ENCODE results near the gene ETV6. TPM values are rescaled to one million over a fixed set of nuclear protein-coding genes. Genes with fewer than 3 reads are reported as not detected.

Gene ETV6
- total and polyA plus RNA-seq, 9 of the 15 experiments (the other 6 are each of a cell fraction or from before 2014, with no cell fraction given): 0.81 to 12.7 (median 4.1) TPM

GRCh38 chr12:11621797-11622423, 27.6 kb upstream of the ETV6 start (continued):
- no peak for TF ChIP-seq NKRF (IDR thresholded peaks at IDR 0.05; ENCODE audit: borderline replicate concordance)
- TF ChIP-seq XRCC5 (IDR thresholded peaks at IDR 0.05; ENCODE audit: low read depth, low read length): no peak
- TF ChIP-seq MAX (CRISPR knock-in tag; IDR thresholded peaks at IDR 0.05): no peak
- TF ChIP-seq PRPF4 (IDR thresholded peaks at IDR 0.05; ENCODE audit: insufficient read depth, low read depth, low read length, poor library complexity, severe bottlenecking): no peak
- TF ChIP-seq RUNX1 (IDR thresholded peaks at IDR 0.05; ENCODE audit: low read depth): no peak
- TF ChIP-seq NBN (IDR thresholded peaks at IDR 0.05; ENCODE audit: low read depth): no peak
- no peak for TF ChIP-seq TCF3 (CRISPR knock-in tag; IDR thresholded peaks at IDR 0.05)
- TF ChIP-seq CCNT2 (IDR thresholded peaks at IDR 0.05; ENCODE audit: borderline replicate concordance, extremely low read depth, insufficient read length, low read depth, low read length): no peak
- no peak for TF ChIP-seq JUNB (CRISPR knock-in tag; conservative IDR thresholded peaks at IDR 0.05)
- TF ChIP-seq OTX1 (CRISPR knock-in tag; IDR thresholded peaks at IDR 0.05): no peak
- no peak for TF ChIP-seq NFYB (IDR thresholded peaks at IDR 0.05; ENCODE audit: extremely low read depth, insufficient read length)
- TF ChIP-seq TFE3 (CRISPR knock-in tag; IDR thresholded peaks at IDR 0.05): no peak
- no peak for TF ChIP-seq BRD9 (IDR thresholded peaks at IDR 0.05; ENCODE audit: low read depth, partially characterized antibody)
- no peak for TF ChIP-seq ZNF707 (CRISPR knock-in tag; conservative IDR thresholded peaks at IDR 0.05)
- TF ChIP-seq ZNF76 (CRISPR knock-in tag; IDR thresholded peaks at IDR 0.05; ENCODE audit: borderline replicate concordance): 0 out of 2 replicates have a peak, but pooled peaks have one; percentile 52
- TF ChIP-seq HNRNPLL (IDR thresholded peaks at IDR 0.05; ENCODE audit: low read depth, low read length, poor library complexity, severe bottlenecking): no peak
- TF ChIP-seq NCOR1 (IDR thresholded peaks at IDR 0.05): no peak
- TF ChIP-seq NCOA1 (IDR thresholded peaks at IDR 0.05; ENCODE audit: low read depth): no peak
- no peak for TF ChIP-seq SMARCB1 (IDR thresholded peaks at IDR 0.05; ENCODE audit: insufficient read length, low read depth)
- no peak for TF ChIP-seq CHD1 (IDR thresholded peaks at IDR 0.05; ENCODE audit: low read length)
- 0 out of 2 replicates have a peak, but pooled peaks have one; percentile 29 for TF ChIP-seq ZNF584 (CRISPR knock-in tag; IDR thresholded peaks at IDR 0.05; ENCODE audit: low read depth)
- no peak for TF ChIP-seq ELK3 (CRISPR knock-in tag; IDR thresholded peaks at IDR 0.05)
- TF ChIP-seq HDAC6 (IDR thresholded peaks at IDR 0.05; ENCODE audit: low read depth, low read length): no peak
- TF ChIP-seq HMGN3 (IDR thresholded peaks at IDR 0.05; ENCODE audit: borderline replicate concordance, extremely low read depth, insufficient read length, low read depth, low read length): no peak
- no peak for TF ChIP-seq ZNF780A (CRISPR knock-in tag; IDR thresholded peaks at IDR 0.05)
